HG03521 (cell line): ENCODE measurements around the gene MRTFA.

Experiments used
- ATAC-seq: cut with Tn5 transposase; IDR thresholded peaks from one replicate; pipeline ENCODE4 v1.9.1; 2021; ENCODE audit warnings: mild to moderate bottlenecking, moderate library complexity; ENCODE audit not compliant: unreplicated experiment

MRTFA gene

DNA sequence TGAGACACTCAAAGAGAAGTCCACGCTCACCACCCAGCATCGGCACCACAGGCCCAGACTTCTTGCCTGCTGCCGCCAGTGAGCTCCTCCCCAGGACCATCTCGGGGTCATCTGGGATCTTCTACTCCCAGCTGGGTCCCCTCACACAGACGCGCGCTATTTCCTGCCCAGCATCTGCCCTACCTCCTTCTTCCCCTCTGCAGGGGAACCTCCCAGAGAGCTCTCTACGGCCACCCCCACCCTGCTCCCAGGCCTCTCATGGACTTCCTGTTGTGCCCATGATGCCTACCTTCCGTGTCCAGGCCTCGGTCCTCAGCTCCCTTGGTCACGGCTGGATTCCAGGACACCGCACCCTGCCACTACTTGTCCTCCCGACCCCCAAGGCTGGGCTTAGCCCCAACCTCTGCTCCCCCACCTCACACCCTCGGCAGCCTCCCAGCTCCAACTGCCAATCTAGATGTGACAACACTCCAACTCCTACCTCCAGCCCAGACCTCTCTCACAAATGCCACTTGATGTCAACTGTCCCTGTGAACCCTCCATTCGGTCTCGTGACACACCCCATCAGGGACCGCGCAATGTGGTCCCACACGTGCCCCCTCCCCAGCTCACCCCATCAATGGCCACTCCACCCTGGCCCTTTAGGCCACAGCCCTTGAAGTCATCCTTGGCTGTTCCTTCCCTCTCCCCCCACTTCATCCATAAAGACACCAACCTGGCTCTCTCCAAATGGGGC lies 220.8 kb downstream of the MRTFA start:
- ATAC-seq: no peak

DNA sequence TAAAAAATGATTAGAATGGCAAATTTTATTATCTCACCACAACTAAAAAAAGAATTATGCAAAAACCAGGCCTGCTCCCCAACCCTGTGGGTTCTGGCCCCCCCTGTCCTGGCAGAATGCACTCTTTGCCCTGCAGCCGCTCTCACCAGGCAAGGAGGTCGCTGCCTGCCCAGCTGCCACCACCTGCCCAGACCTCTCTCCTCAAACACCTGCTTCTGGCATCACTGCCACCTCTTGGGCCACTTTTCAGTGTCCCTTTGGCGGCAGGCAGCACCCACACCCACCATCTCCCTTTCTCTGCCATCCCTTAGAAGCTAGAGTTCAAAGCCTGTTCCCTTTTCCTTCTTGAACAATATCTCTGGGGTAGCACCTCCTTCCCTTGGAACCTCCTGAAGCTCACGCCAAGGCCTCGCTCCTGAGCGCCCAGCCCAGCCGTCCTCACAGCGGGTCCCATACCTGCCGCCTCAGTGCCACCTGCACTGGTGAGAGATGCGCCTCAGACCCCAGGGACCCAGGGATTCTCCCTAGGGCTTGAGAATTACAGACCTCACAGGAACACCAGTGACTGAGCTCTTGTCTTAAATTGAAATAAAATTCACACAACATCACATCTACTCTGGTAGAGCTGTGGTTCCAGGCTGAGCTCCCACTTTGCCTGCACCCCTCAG lies 221.5 kb downstream of the MRTFA start:
- no peak for ATAC-seq

DNA sequence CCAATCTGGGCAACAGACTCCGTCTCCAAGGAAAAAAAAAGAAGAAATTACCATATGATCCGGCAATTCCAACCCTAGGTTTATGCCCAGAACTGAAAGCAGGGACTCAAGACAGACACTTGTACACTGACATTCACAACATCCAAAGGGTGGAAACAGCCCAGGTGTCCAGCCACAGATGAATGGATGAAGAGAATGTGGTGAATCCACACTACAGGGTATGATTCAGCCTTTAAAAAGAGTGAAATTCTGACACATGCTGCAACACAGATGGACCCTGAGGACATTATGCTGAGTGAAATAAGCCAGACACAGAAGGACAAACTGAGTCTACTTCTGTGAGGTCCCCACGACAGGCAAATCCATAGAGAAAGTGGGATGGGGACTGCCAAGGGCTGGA lies 222.2 kb downstream of the MRTFA start:
- no peak for ATAC-seq

DNA sequence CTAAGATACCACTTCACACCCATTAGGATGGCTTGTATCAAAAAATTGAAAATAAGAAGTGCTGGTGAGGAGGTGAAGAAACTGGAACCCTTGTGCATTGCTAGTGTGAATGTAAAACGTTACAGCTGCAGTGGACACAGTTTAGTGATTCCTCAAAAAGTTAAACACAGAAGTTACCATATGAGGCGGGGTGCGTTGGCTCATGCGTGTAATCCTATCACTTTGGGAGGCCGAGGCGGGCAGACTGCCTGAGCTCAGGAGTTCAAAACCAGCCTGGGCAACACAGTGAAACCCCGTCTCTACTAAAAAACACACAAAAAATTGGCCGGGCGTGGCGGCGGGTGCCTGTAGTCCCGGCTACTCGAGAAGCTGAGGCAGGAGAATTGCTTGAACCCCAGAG lies 222.6 kb downstream of the MRTFA start:
- no peak for ATAC-seq

DNA sequence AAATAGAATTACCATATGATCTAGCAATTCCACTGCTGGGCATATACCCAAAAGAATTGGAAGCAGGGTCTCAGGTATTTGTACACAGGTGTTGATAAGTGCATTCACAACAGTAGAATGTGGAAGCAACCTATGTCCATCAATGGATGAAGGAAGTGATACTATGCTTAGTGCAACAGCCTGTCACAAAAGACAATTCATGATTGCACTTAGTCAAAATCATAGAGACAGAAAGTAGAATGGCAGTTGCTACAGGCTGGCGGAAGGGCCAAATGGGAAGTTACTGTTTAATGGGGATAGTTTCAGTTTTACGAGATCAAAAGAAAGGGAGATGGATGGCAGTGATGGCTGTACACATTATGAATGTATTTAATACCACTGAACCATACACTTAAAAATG lies 224.1 kb downstream of the MRTFA start:
- ATAC-seq: no peak

DNA sequence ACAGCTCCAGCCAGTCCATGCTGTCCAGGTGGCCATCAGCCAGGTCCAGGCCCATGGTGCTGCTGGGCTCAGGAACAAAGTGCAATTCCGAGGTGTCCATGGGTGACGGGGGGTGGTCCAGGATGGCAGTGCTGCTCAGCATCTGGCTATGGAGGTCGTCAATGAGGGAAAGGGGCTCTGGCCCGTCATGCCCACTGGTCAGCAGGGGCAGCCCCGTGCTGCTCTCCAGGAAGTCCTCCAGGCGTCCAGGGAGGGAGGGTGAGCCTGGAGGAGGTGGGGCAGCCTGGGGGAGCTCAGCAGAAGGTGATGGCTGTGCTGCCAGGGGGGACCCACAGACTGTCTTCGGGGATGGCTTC lies 225.0 kb downstream of the MRTFA start:
- ATAC-seq: no peak

DNA sequence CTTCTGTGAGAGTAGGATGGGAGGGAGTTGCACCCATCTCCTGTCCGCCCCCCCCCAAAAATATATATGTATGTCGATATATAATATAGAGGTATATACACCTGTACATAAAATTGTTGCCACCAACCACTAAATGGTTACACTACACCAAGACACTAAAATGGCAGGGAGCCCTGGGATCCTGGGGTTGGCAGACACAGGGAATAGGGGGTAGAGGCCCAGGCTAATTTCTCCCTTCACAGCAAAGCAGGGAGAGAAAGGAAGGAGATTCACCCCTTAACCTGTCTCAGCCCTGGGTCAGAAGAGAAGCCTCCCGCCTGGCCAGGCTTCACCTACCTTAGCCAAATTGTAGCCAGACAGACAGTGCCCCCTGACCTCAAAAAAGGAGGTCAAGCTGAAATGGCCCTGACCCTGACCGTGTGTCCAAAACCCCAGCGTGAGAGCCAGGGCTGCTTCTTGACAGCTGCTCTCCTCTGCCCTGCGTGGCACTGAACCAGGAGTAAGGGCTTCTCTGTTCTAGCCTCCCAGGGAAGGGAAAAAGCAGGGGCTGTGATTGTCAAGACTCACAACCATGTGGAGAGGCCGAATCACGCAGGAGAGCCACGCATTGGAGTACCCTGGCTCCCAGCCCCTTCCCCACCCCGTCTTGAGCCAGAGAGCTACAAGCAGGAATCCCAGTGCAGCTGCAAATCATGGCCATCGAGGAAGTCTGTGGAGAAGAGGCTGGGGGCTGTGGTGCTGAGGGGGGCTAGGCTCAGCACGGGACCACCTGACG lies 225.6 kb downstream of the MRTFA start:
- ATAC-seq: no peak

DNA sequence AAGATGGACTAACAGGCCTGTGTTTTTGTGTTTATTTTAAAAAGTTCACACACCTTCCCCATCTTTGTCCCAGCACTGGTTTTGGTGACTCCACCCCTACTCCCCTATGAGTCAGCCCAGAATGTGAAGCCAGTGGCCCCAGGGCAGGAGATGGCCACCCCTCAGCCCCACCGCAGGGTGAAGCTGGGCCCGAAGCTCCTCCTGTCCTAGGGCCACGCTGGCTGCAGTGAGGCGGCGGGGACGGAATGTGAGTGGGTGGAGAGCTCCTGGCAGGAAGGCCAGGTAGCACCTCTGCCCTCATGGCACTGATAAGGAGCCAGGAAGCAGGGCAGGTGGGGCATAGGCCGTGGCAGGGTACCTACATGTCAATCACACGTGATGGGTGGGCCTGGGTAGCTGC lies 226.2 kb downstream of the MRTFA start:
- no peak for ATAC-seq

DNA sequence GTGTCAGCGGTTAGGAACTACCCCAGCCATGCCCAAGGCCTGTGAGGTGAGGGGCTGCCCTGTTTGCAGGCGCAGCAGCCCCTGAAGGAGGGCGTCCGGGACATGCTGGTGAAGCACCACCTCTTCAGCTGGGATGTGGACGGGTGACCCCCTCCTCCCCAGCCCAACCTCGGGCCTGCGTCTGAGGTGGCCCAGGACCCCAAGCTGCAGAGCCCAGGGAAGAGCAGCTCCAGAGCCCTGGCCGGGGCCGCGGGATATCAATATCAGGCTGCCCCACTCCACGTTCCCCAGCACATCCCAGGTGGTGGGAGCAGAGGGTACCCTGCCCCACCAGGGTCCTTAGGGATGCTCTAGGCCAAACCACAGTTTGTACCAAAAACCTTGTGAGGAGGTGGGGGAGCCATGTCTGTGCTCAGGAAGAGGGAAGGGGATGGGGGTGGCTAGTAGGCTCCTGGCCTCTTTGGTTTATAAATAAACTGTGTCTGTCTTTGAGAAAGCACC lies 226.9 kb downstream of the MRTFA start:
- no peak for ATAC-seq

DNA sequence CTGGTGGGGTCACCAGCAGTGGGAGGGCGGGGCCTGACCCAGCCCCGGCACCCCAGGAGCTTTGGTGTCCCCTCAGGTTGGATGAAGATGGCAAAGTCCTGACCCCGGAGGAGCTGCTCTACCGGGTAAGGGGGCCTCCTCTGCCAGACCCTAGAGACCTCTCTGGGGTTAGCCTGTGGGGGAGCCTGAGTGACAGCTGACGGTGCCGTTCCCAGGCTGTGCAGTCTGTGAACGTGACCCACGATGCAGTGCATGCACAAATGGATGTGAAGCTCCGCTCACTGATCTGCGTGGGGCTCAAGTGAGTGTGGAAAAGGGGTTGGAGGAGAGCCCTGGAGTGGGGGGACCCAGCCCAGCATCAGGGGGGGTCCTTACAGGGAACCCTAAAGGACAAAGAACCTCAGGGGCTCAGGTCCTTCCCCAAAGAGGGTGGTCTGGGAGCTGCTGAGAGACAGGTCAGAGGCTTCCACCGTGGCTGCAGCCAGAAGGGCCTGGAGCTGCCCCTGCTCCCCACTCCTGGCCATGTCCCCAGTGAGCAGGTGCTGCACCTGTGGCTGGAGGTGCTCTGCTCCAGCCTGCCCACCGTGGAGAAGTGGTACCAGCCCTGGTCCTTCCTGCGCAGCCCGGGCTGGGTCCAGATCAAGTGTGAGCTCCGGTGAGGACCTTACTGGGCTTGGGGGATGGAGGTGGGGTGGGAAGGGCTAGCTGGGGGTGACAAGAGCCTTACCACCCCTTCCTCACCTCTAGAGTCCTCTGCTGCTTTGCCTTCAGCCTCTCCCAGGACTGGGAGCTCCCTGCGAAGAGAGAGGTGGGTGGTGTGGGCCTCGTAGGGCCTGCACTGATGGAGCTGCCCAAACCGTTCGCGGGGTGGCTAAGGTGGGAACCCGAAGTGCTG lies 227.6 kb downstream of the MRTFA start:
- no peak for ATAC-seq

DNA sequence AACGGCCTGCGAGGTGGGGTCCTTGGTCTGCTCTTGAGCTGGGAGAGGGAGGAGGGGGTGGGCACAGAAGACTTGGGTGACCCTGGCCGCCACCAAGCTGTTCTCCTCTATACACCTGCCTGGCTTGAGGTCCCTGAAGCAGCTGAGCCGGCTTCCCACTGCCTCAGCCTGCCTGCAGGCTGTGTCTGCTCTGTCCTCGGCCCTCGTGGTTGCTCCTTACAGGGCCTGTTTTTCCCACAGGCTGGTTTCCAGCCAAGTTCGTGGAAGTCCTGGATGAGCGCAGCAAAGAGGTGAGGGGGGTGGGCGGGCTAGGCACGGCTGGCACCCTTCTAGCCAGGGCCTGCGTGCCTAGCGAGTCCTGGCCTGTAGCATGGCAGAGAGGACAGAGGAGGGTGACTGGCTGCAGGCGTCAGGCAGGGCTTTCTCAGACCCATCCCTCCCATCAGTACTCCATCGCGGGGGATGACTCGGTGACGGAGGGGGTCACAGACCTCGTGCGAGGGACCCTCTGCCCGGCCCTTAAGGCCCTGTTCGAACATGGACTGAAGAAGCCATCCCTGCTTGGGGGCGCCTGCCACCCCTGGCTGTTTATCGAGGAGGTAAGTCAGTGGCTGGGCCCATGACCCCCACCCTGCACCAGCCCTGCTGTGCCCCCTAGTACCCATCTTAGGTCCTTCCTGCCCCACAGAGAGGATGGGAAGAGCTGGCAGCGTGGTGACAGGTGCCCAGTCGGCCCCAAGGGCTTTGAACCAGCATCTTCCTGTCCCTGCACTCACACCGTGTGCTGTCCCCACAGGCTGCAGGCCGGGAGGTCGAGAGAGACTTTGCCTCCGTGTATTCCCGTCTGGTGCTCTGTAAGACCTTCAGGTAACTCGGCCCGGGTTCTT lies 228.4 kb downstream of the MRTFA start:
- ATAC-seq: no peak

DNA sequence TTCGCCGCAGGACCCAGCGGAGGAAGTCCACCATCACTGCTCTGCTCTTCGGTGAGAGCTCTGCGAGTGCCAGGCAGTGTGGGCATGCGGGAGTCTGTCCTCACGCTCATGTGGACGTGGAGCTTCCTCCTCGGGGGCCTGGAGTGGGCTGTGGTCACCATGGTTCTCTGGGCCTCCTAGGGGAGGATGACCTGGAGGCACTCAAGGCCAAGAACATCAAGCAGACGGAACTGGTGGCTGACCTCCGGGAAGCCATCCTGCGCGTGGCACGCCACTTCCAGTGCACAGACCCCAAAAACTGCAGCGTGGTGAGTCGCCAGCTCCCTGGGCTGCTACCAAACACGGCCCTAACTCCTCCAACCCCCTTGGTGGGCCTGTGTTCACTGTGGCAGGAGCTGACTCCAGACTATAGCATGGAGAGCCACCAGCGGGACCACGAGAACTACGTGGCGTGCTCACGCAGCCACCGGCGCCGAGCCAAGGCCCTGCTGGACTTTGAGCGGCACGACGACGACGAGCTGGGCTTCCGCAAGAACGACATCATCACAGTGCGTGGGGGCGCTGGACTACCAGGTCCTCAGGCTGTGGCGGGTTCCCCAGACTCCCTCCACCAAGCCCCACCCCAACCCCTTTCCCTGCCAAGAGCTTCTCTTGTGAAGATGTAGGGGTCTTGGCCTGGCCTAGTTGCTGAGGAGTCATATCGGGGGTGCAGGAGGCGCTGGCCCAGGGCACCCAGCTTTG lies 229.3 kb downstream of the MRTFA start:
- ATAC-seq: no peak

DNA sequence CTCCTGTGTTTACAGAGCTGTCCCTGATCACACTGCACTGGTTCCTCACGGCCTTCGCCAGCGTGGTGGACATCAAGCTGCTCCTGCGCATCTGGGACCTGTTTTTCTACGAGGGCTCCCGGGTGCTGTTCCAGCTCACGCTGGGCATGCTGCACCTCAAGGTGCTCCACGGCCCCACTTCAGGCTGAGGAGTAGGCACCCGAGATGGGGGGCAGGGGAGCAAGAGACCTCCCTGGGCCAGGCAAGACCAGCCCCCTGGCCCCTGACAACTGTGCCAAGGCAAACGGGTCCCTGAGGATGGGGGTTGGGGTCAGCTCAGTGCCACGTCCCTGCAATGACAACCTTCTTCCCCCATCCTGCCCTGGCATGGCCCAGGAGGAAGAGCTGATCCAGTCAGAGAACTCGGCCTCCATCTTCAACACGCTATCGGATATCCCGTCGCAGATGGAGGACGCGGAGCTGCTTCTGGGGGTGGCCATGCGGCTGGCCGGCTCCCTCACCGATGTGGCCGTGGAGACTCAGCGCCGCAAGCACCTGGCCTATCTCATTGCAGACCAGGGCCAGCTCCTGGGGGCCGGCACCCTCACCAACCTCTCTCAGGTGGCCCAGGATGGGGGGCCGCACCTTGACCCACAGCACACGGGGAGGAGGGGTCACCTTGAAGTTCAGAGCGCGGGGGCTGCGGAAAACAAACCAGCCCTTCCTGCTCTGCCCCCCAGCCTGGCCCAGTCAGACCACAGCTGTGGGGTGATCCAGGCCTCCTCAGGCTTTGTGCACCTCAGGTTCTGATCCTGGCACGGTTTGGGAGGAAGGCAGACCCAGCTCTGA lies 230.2 kb downstream of the MRTFA start:
- ATAC-seq: no peak

DNA sequence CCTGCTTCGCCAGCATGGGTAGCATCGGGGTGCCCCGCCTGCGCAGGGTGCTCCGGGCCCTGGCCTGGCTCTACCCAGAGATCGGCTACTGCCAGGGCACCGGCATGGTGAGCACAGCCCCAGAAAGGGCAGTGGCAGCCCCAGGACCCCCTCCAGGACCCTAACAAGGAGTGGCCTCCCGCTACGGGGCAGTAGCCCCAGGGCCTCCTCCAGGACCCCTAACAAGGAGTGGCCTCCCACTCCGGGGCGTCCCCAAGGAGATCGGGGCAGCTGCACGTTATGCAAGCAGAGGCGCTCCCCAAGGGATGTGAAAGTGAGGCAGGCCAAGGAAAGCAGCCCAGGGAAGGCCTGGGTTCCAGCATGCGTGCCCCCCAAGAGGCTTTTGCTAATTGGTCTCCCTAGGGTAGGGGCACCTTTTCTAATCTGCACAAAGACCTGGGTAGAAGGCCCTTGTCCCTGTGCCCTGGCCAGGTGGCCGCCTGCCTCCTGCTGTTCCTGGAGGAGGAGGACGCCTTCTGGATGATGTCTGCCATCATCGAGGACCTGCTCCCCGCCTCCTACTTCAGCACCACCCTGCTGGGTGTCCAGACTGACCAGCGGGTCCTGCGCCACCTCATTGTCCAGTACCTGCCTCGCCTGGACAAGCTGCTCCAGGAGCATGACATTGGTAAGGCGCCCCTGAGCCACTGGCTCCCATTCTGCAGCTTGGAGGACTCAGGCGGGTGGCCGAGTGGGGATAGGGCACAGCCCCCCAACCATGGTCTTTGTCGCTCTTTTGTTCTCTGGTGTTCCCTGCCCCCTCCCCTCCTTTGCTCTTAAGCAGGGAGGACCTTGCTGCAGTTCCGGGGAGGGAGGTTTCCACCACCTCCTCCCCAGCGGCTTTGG lies 231.1 kb downstream of the MRTFA start:
- no peak for ATAC-seq

DNA sequence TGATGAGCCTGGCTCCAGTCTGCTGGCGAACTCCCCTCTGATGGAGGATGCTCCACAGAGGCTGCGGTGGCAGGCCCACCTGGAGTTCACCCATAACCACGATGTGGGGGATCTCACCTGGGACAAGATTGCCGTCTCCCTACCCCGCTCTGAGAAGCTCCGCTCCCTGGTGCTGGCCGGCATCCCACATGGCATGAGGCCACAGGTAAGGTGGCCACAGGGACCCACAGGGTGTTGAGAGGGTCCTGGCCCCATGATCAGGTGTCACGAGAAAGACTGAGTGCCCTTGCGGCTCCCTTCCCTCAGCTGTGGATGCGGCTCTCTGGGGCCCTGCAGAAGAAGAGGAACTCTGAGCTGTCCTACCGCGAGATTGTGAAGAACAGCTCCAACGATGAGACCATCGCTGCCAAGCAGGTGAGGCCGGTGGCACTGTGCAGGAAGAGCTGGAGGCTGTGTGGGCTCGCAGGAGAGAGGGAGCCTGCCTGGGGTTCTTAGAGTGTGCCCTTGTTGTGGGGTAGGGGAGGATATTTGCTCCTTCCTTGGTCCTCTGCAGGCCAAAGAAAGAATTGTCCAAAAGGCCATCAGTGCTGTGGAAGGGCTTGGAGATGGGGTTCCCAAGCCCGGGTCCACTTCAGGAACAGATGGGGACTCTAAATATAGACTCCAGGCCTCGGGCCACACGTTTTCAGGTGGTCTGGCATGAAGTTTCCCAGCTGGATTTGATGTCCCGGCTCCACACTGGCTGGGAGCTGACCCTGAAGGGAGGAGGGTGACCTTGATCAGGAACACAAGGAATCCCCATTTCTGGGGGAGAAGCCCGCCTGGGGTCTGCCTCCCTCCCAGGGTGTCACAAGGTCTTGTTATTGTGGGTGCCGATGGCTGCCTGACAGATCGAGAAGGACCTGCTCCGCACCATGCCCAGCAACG lies 232.0 kb downstream of the MRTFA start:
- ATAC-seq: no peak

DNA sequence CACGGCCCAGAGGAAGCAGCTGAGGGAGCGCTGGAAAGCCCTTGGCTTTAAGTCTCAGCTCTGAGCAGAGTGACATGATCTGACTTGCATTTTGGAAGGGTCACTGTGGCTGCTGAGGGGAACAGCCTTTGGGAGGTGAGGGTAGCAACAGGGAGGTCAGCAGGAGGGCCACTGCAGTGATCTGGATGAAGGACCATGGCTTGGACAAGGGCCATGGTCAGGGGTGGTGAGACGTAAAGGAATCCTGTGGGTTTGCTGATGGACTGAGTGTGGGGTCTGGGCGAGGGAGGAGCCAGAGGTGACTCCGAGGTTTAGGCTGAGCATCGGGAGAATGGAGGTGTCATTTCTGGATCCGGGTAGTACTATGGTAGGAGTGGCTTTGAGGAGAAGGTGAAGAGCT lies 232.9 kb downstream of the MRTFA start:
- no peak for ATAC-seq
